ENCODE data around the gene CDC6.
A peak's percentile ranks its signal among the peaks of the same experiment; 100 is the strongest.

The CDC6 gene

GRCh38 chr17:40341808-40342503 lies 54.3 kb downstream of the CDC6 start:
- DNase-seq, result no peak

- no peak for DNase-seq
Measured at GRCh38 chr17:40342504-40343218, 55.0 kb downstream of the CDC6 start.

- DNase-seq, result no peak
Measured at GRCh38 chr17:40343219-40344119, 55.8 kb downstream of the CDC6 start.

GRCh38 chr17:40344421-40345160 lies 56.9 kb downstream of the CDC6 start:
- no peak for DNase-seq

GRCh38 chr17:40345161-40345993 lies 57.7 kb downstream of the CDC6 start:
- no peak for DNase-seq

DNA sequence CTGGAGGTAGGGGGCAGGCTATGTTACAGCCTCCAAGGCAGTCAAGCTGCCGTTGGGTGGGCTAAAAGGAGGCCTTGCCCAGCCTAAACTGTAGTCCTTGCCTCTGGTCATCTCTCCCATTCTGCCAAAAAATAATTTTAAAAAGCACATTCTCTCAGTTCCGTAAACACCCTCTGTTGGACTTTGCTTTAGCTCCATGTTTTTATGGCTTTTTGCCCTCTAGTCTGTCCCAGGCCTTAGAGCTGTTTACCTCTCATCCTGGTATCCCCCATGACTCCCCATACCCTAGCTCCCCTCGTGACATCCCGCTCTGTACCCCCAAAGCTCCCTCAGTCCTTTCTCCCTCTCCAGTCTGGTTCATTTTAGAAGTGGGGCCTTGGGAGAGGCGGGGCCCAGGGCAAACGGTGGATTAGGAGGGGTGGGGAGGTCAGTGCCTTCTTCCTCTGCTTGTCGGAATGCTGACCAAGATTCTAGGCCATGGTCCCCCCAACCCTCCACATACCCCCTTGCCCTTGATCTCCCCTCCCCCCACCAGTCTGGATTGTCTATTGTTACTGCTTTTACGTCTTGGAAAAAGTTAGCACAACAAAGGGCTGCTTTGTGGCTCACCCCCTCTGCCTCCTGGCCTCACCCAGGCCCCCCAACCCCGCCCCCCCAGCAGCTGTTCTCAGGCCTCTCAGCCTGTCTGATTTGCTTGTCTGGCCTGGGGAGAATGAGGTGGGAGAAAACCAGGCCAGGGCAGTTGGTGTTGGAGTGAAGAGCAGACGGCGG lies 58.5 kb downstream of the CDC6 start:
- no peak for DNase-seq

DNA sequence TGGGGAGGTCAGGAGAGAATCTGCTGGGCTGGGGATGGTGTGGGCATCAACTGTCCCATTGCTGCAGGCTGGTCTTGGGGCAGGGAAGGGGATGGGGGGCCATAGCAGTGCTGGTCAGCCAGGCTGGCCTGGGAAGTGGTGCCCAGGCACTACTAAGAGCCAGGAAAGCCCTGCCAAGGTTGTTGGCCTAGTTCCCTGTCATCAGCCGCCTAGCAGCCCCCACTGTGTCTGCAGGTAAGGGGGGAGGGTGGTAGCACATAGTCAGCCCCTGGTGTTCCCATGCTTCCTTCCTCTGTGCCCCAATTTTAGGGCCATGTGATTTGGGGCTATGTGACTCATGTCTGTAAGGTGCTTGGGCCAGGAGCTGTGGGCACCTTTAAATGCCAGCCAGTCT lies 59.1 kb downstream of the CDC6 start:
- DNase-seq, result no peak

DNA sequence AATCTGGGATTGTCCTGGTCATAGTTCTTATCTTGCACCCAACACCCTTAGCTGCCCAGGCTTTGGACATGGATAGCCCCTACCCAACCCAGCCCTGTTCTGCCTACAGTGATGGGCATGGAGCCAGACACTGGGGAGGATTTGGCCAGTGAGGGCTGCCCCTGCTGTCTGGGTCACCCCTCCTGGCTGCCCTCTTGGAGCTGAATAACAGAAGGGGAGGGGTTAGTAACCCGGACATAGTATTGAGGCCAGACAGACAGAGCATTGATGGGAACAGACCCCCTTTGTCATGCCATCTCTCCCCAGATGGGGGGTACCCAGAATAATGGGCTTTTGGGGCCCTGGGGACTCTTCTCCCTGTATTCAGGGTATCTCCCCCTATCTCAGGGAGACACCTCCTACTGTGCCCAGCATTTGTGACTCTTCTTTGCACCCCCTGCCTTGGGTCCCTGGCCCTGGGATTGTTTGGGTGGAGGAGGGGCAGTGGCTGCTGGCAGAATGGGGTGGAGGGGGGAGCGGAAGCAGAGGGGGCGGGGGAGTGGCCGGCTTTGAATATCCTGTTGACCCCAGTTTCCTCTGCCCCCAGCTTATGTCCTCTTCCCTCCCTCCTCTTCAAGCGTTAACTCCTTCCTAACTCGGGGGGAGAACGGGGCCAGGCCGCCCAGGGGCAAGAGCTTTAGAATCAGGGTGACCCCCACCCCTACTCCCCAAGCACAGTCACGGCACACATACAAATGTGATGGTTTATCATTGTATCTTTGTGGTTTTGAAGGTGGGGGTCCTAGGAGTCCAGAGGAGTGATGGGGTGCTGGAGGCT lies 59.8 kb downstream of the CDC6 start:
- DNase-seq, result no peak

- no peak for DNase-seq
Measured at GRCh38 chr17:40348136-40348504, 60.4 kb downstream of the CDC6 start.

GRCh38 chr17:40348562-40349476 lies 61.1 kb downstream of the CDC6 start:
- no peak for DNase-seq

DNA sequence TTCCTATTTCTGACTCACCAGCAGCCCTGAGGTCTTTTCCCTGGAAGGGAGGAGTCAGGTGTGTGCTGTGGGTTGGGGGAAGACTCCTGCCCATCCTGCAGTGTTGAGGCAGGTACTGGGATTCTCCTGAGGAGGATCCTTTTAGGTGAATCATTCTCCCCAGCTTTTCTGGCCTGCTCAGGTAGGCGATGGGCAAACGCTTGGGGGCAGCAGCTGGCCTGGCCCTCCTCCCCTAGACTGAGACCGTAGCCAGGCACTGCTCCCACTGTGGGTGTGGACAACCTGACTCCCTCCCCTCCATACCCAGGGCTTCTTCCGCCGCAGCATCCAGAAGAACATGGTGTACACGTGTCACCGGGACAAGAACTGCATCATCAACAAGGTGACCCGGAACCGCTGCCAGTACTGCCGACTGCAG lies 61.8 kb downstream of the CDC6 start:
- no peak for DNase-seq

DNA sequence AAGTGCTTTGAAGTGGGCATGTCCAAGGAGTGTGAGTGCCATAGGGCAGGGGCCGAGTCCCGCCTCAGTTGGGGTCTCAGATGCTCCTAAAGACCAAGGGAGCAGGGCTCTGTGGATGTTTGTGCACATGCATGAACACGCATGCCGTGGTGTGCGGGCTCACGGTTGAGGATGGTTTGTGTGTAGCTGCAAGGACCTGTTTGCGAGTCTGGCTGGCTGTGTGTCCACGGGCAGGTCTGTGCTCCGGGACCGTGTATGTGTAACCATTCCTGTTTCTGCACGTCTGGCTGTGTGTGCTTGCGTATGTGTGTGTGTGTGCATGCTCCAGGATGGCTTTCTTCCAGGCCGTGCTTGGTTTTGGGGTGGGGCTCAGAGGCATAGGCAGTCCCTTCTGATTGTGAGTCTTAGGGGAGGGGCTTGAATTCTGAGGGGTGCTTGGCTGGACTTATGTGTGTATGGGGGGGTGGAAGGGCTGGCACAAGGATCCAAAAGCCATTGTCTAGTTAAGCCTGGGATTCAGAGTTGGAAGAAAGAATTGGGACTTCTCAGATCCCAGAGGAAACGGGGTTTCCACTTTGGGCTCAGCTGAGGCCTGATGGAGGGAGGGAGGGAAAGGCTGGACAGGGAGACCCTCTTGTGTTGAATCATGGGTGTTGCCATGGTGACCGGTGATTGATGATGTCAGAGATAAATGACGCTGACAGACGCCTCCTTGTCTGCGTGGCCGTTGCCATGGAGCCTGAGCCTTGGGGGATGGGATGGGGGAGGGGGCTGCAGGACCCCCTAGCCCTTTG lies 62.4 kb downstream of the CDC6 start:
- DNase-seq, result no peak

DNA sequence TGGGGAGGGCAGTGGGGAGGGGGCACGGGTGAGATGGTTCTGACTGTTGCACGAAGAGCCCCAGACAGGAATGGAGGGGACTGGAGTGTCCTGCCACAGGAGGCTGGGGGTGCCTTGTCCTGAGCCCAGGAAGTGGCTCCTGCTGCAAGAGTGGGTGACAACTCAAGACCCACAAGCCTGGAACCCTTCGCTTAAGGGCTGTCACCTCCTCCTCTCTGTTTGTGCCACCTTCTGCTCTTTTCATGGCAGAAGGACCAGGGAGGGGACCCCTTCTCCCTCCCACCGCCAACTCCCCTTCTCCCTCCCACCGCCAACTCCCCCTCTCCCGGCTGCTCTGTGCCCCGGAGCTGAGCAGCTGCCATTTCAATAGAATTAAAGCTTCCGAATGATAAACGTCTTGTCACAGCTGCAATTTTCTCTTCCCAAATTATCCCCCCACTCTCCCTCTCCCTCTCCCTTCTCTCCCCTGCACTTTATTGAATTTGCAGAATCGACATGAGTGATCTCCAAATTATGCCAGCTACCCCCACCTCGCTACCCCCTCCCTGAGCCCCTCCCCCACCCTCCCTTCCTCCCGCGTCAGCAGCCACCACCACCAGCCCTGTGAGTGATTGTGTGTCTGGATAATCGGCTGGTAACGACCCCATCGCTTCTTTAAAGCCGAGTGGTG lies 63.1 kb downstream of the CDC6 start:
- DNase-seq, result no peak

GRCh38 chr17:40351359-40352236 lies 63.9 kb downstream of the CDC6 start:
- peak; percentile 48 to 68 for DNase-seq

GRCh38 chr17:40352237-40352778 lies 64.6 kb downstream of the CDC6 start:
- DNase-seq, result no peak

DNA sequence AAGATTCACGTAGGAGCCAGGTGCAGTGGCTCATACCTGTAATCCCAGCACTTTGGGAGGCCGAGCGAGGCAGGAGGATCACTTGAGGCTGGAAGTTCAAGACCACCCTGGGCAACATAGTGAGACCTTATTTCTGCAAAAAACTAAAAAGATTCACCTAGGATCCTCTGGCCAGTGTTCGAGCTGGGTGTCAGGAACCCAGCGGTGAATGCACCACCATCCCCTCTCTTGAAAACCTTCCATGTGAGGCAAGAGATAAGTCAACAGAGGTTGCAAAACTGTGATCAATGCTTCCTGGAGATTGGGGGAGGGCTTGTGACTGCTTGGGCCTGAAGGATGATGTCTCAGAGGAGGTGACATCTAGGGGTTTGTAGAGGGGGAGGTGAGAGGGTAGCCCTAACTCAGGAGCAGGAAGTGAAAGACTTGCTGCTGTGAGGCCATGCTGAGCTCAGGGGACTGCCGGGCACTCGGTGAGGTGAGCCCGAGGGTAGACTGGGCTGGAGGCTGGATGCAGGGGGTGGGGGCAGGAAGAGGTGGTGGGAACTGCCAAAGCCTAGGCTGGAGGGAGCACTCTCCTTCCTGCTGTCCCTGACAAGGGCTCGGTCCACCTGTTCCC lies 65.2 kb downstream of the CDC6 start:
- DNase-seq, result no peak

Measured in SHP77 (cell line).